ENCODE measurements around the gene HPCAL4. TPM values are rescaled to one million over a fixed set of nuclear protein-coding genes. Genes with fewer than 3 reads are reported as not detected.

HPCAL4 gene
- total RNA-seq, 2 donors from 2014 or later: not detected

GRCh38 chr1:39713557-39713956 lies 22.3 kb upstream of the HPCAL4 start:
- no peak overlapping the region for H3K4me3 Mint-ChIP-seq
- WGBS, 2 experiments (ENCODE audit: insufficient coverage in 1 of 2, insufficient read length in 1 of 2): 81 to 87% methylated on average over 4 to 5 of the region's 5 CpGs
- peaks cover 13% of the 10 kb centered on the region for H3K4me1 Mint-ChIP-seq
- Histone ChIP-seq H3K4me1 (ENCODE audit: control insufficient read depth, insufficient read depth, low read length) (no peaks in the 10 kb centered on the region), H3K27me3 (ENCODE audit: control insufficient read depth, insufficient read depth, low read length, poor library complexity, severe bottlenecking) (peaks cover 100% of the 10 kb centered on the region), H3K4me3 (ENCODE audit: low read length) (no peak overlapping the region), H3K36me3 (ENCODE audit: control insufficient read depth, insufficient read depth, low read length) (no peaks in the 10 kb centered on the region), H3K9ac (ENCODE audit: extremely low read depth, low read length, poor library complexity, severe bottlenecking) (no peak overlapping the region), H3K9me3 (ENCODE audit: control insufficient read depth, low read length) (no peaks in the 10 kb centered on the region), H3K27ac (ENCODE audit: low read depth, low read length) (no peak overlapping the region)
- H3K9me3 Mint-ChIP-seq: no peaks in the 10 kb centered on the region
- DNase-seq: no peak
- H3K27me3 Mint-ChIP-seq (ENCODE audit: insufficient read depth): peaks cover 98% of the 10 kb centered on the region
- no peak overlapping the region for H3K27ac Mint-ChIP-seq
- no peak for TF ChIP-seq CTCF (conservative IDR thresholded peaks at IDR 0.05)
- no peaks in the 10 kb centered on the region for H3K36me3 Mint-ChIP-seq (ENCODE audit: low read depth)

GRCh38 chr1:39711966-39712340 lies 20.7 kb upstream of the HPCAL4 start:
- no peak overlapping the region for H3K4me3 ChIP-seq (ENCODE audit: low read length)
- WGBS, 2 experiments (ENCODE audit: insufficient coverage in 1 of 2, insufficient read length in 1 of 2): 34 to 39% methylated on average over 3 to 6 of the region's 6 CpGs
- no peak for TF ChIP-seq CTCF (conservative IDR thresholded peaks at IDR 0.05)
- no peaks in the 10 kb centered on the region for H3K4me1 ChIP-seq (ENCODE audit: control insufficient read depth, insufficient read depth, low read length)
- peak; percentile 86 for DNase-seq
- H3K36me3 Mint-ChIP-seq (ENCODE audit: low read depth): no peaks in the 10 kb centered on the region
- no peak overlapping the region for H3K27ac Mint-ChIP-seq
- H3K4me1 Mint-ChIP-seq: peaks cover 13% of the 10 kb centered on the region
- no peaks in the 10 kb centered on the region for H3K9me3 Mint-ChIP-seq
- H3K9me3 ChIP-seq (ENCODE audit: control insufficient read depth, low read length): no peaks in the 10 kb centered on the region
- no peak overlapping the region for H3K4me3 Mint-ChIP-seq
- peaks cover 98% of the 10 kb centered on the region for H3K27me3 Mint-ChIP-seq (ENCODE audit: insufficient read depth)
- H3K36me3 ChIP-seq (ENCODE audit: control insufficient read depth, insufficient read depth, low read length): no peaks in the 10 kb centered on the region
- no peak overlapping the region for H3K27ac ChIP-seq (ENCODE audit: low read depth, low read length)
- H3K9ac ChIP-seq (ENCODE audit: extremely low read depth, low read length, poor library complexity, severe bottlenecking): no peak overlapping the region
- H3K27me3 ChIP-seq (ENCODE audit: control insufficient read depth, insufficient read depth, low read length, poor library complexity, severe bottlenecking): peaks cover 100% of the 10 kb centered on the region

GRCh38 chr1:39711104-39711965 lies 20.1 kb upstream of the HPCAL4 start:
- peak; percentile 61 for DNase-seq
- Mint-ChIP-seq H3K36me3 (ENCODE audit: low read depth) (no peaks in the 10 kb centered on the region), H3K4me3 (no peak overlapping the region), H3K9me3 (no peaks in the 10 kb centered on the region), H3K4me1 (peaks cover 13% of the 10 kb centered on the region), H3K27ac (no peak overlapping the region), H3K27me3 (ENCODE audit: insufficient read depth) (peaks cover 98% of the 10 kb centered on the region)
- no peak overlapping the region for H3K4me3 ChIP-seq (ENCODE audit: low read length)
- 34% methylated on average over 10 to 12 of the region's 12 CpGs for WGBS, 2 experiments (ENCODE audit: insufficient coverage in 1 of 2, insufficient read length in 1 of 2)
- peak; percentile 44 for TF ChIP-seq CTCF (conservative IDR thresholded peaks at IDR 0.05)
- H3K9ac ChIP-seq (ENCODE audit: extremely low read depth, low read length, poor library complexity, severe bottlenecking): no peak overlapping the region
- H3K27me3 ChIP-seq (ENCODE audit: control insufficient read depth, insufficient read depth, low read length, poor library complexity, severe bottlenecking): peaks cover 100% of the 10 kb centered on the region
- no peak overlapping the region for H3K27ac ChIP-seq (ENCODE audit: low read depth, low read length)
- no peaks in the 10 kb centered on the region for H3K9me3 ChIP-seq (ENCODE audit: control insufficient read depth, low read length)
- H3K4me1 ChIP-seq (ENCODE audit: control insufficient read depth, insufficient read depth, low read length): no peaks in the 10 kb centered on the region
- H3K36me3 ChIP-seq (ENCODE audit: control insufficient read depth, insufficient read depth, low read length): no peaks in the 10 kb centered on the region
